ENCODE measurements around the gene PDE6A.
"Not testable (repeated sequence)": the region's sequence is repeated elsewhere in the genome, so short reads cannot be mapped to it uniquely, and the experiment has no call there.

The PDE6A gene

GRCh38 chr5:149951138-149951749, 6.7 kb upstream of the PDE6A start:
- DNase-seq = no peak

- no peak for DNase-seq
These were observed 4.4 kb upstream of the PDE6A start for GRCh38 chr5:149948993-149949392.

- DNase-seq = no peak
These were observed 1.5 kb upstream of the PDE6A start for GRCh38 chr5:149946118-149946517.

- DNase-seq = not testable (repeated sequence)
These were observed 1.2 kb downstream of the PDE6A start for GRCh38 chr5:149943177-149943949.

GRCh38 chr5:149942741-149943169, 1.8 kb downstream of the PDE6A start:
- not testable (repeated sequence) for DNase-seq

- DNase-seq = no peak
These were observed 2.4 kb downstream of the PDE6A start for GRCh38 chr5:149942199-149942598.

- no peak for DNase-seq
These were observed 2.8 kb downstream of the PDE6A start for GRCh38 chr5:149941795-149942194.

- DNase-seq = no peak
These were observed 3.5 kb downstream of the PDE6A start for GRCh38 chr5:149940941-149941644.

- DNase-seq = no peak
These were observed 4.5 kb downstream of the PDE6A start for GRCh38 chr5:149940077-149940574.

GRCh38 chr5:149939546-149939945, 5.0 kb downstream of the PDE6A start:
- DNase-seq = no peak

GRCh38 chr5:149938791-149939358, 5.7 kb downstream of the PDE6A start:
- DNase-seq = no peak

- DNase-seq = peak; percentile 36
These were observed 6.3 kb downstream of the PDE6A start for GRCh38 chr5:149938279-149938678.

GRCh38 chr5:149937610-149938009, 7.0 kb downstream of the PDE6A start:
- peak; percentile 97 for DNase-seq

GRCh38 chr5:149936700-149937091, 7.9 kb downstream of the PDE6A start:
- no peak for DNase-seq

- peak; percentile 42 for DNase-seq
These were observed 8.4 kb downstream of the PDE6A start for GRCh38 chr5:149936044-149936699.

GRCh38 chr5:149935431-149935901, 9.1 kb downstream of the PDE6A start:
- DNase-seq = no peak

- peak; percentile 81 for DNase-seq
These were observed 11.9 kb downstream of the PDE6A start for GRCh38 chr5:149932445-149933350.

GRCh38 chr5:149931992-149932436, 12.6 kb downstream of the PDE6A start:
- DNase-seq = peak; percentile 75

- no peak for DNase-seq
These were observed 13.6 kb downstream of the PDE6A start for GRCh38 chr5:149930749-149931574.

- DNase-seq = no peak
These were observed 14.4 kb downstream of the PDE6A start for GRCh38 chr5:149930043-149930748.

Measured in NCI-H510A treated with DMSO at 0.1 percent for 48 hours (cell line).